Glomerular visceral epithelial cell (primary cell): ENCODE results near the gene KLHDC4.

ENCODE experiments used
- DNase-seq: peaks from one replicate; pipeline ENCODE4 v3.0.0-alpha.2; 2016; ENCODE audit errors: extremely low spot score

Gene KLHDC4

DNA sequence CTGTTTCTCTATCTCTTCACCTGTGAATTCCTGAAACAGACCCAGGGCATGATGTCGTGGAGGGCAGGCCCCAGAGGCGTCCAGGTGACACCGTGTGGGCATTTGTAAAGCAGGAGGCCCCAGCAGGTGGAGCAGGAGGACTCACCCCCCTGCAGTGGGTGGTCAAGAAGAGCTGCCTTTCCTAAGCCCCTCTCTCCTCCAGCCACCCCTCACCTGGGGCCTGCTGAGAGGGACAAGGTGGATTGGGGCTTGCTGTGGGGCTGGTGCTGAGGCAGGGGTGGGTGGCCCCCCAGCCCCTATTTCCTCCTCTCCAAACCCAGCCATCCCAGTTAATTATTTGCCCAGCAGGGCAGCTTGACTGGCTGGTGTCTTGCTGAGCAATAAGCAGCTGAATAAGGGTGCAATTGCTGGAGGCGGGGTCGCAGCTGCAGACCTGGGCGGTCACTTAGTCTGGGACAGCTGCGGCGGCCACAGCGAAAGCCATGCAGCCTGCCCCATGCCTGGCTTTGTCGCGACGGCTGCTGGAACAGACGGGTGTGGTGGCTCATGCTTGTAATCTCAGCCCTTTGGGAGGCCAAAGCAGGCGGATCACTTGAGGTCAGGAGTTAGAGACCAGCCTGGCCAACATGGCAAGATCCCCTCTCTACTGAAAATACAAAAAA, 107.1 kb downstream of the KLHDC4 start:
- no peak for DNase-seq
